Heart left ventricle (tissue), 16 donors: ENCODE data around the gene CCNJ. TPM values are rescaled to one million over a fixed set of nuclear protein-coding genes. Genes with fewer than 3 reads are reported as not detected.

Source experiments
- ATAC-seq, 4 donors: fragments of 200-7000 bp; cut with Tn5 transposase; one replicate each; pipeline ENCODE4 v1.9.1; 2020 to 2022; ENCODE audit warnings: moderate library complexity in 4 of 4, mild to moderate bottlenecking in 3 of 4, moderate number of reproducible peaks in 1 of 4
- DNase-seq, 5 donors: peaks; one replicate each; pipeline ENCODE4 v3.0.0-alpha.2; 2020
- H3K27ac ChIP-seq, 12 donors: fragments of 200-600 bp; sonication (generic) in 4 of 12; one replicate each; pipeline versions ENCODE4 v1.5.0 to v1.8.0; 2016 to 2022; ENCODE audit warnings: mild to moderate bottlenecking in 2 of 12
- H3K27me3 ChIP-seq, 9 donors: fragments of 200-600 bp; sonication (generic) in 2 of 9; one replicate each; pipeline versions ENCODE4 v1.5.1 to v1.8.0; 2016 to 2022; ENCODE audit warnings: mild to moderate bottlenecking in 3 of 9
- H3K36me3 ChIP-seq, 9 donors: fragments of 200-600 bp; sonication (generic) in 2 of 9; one replicate each; pipeline versions ENCODE4 v1.5.0 to v1.8.0; 2018 to 2022; ENCODE audit warnings: mild to moderate bottlenecking in 2 of 9
- H3K4me1 ChIP-seq, 12 donors: fragments of 200-600 bp; sonication (generic) in 4 of 12; one replicate each; pipeline versions ENCODE4 v1.5.0 to v1.8.0; 2016 to 2022; ENCODE audit warnings: mild to moderate bottlenecking in 3 of 12
- H3K4me3 ChIP-seq, 12 donors: fragments of 200-600 bp; sonication (generic) in 4 of 12; one replicate each; pipeline versions ENCODE4 v1.5.0 to v1.8.0; 2017 to 2022; ENCODE audit warnings: mild to moderate bottlenecking in 9 of 12, moderate library complexity in 4 of 12
- H3K9me3 ChIP-seq, 12 donors: fragments of 200-600 bp; sonication (generic) in 4 of 12; one replicate each; pipeline versions ENCODE4 v1.5.0 to v1.8.0; 2016 to 2022; ENCODE audit warnings: mild to moderate bottlenecking in 1 of 12
- CTCF ChIP-seq, 12 donors: fragments of 200-600 bp; sonication (generic) in 4 of 12; IDR thresholded peaks; one replicate each; pipeline versions ENCODE4 v1.5.0 to v1.8.0; 2018 to 2022; ENCODE audit warnings: antibody characterized with exemption in 12 of 12, mild to moderate bottlenecking in 5 of 12
- POLR2A ChIP-seq, 2 donors: fragments of 450-650 bp; IDR thresholded peaks; one replicate each; pipeline ENCODE4 v1.6.1; 2017; ENCODE audit warnings: antibody characterized with exemption in 2 of 2, mild to moderate bottlenecking in 2 of 2, moderate library complexity in 2 of 2
- WGBS, 4 donors: extraction: QIAGEN DNeasy Blood & Tissue Kit in 2 of 4; methylation state at CpG; one replicate each; pipeline versions ENCODE4 v1.1.5 to v1.1.7; 2013 to 2018; 5-methylcytosine and 5-hydroxymethylcytosine counted together
- intact Hi-C, 10 donors: fragments of 100-400 bp; cut with DNase I; formaldehyde crosslinking; loops; one replicate each; pipeline versions ENCODE4 v1.11.1 to v1.14.2; 2022
- polyA plus RNA-seq, 2 donors: library from polyadenylated mRNA; stranded (reverse); fragments of 200-250 nt; gene quantifications; one replicate each; pipeline ENCODE4 v1.2.3, GENCODE V29; 2013
- total RNA-seq, 9 donors: library from RNA; depleted of rRNA in 2 of 9; stranded (reverse); fragments of >200 nt in 2 of 9; fragmentation: NEBNext Ultra II Directional in 3 of 9; extraction: Animal tissue kit (Norgen Biotek cat#: 25700) in 3 of 9; gene quantifications; one replicate each; pipeline versions ENCODE4 v1.1.0 to v1.2.4, GENCODE V29; 2016 to 2023
- donor health status: ischemic (EF 13 %, LVEDD 7.1; RV severe dilation, severe dysfunction).
- donor health status: healthy with polysubstance abuse.
- donor health status: DM: no; HTN: yes; CAD: no.
- donor health status: DM: no; HTN: no; CAD: no.
- donor health status: ischemic (EF 25% LVEDD 6.9; RV normal size, moderate dysfunction).
- donor health status: ischemic (EF 25% LVEDD 5.7; RV mildly dilated, moderate dysfunction).
- donor health status: healthy.
- donor health status: DM: yes; HTN: yes; CAD: no.
- donor health status: ischemic (EF 35%, LVEDD 5.7; RV mildly dilated, moderate dysfunction).
- donor health status: nonischemic (EF 11% LVEDD 7.7; RV severe dilation, severe dysfunction).
- donor health status: DM: yes; HTN: yes; CAD: no.
- donor health status: PGD.
- donor health status: ischemic (EF 29% LVEDD 5.4; RV normal size, mild dysfunction).
- donor health status: nonischemic (EF 23%, LVEDD 6.1; RV moderate dilation, normal function).

Gene CCNJ
- total and polyA plus RNA-seq, 11 donors = 1.3 to 4.0 (median 2.7) TPM

GRCh38 chr10:96074776-96075175 lies 31.4 kb downstream of the CCNJ start:
- 83 to 94% (median 85%) methylated on average over 3 of the region's 3 CpGs for WGBS, 4 donors
- no peak for DNase-seq
- intact Hi-C loops = no loop called here
- H3K36me3 ChIP-seq = no peaks in the 10 kb centered on the region
- TF ChIP-seq CTCF (IDR thresholded peaks at IDR 0.05) (no peak), POLR2A (IDR thresholded peaks at IDR 0.05) (no peak)
- no peak overlapping the region for H3K4me3 ChIP-seq
- ATAC-seq = no peak
- no peak overlapping the region for H3K27ac ChIP-seq
- H3K27me3 ChIP-seq = no peaks in the 10 kb centered on the region
- H3K4me1 ChIP-seq = no peaks in the 10 kb centered on the region
- no peaks in the 10 kb centered on the region for H3K9me3 ChIP-seq

GRCh38 chr10:96075977-96076376 lies 32.6 kb downstream of the CCNJ start:
- ATAC-seq = no peak
- no peak for DNase-seq
- H3K4me3 ChIP-seq = no peak overlapping the region
- WGBS, 4 donors = 64 to 76% (median 69%) methylated on average over 2 of the region's 2 CpGs
- no peak for TF ChIP-seq POLR2A (IDR thresholded peaks at IDR 0.05)
- TF ChIP-seq CTCF (IDR thresholded peaks at IDR 0.05) = no peak
- no peak overlapping the region for H3K27ac ChIP-seq
- intact Hi-C loops = no loop called here
- no peaks in the 10 kb centered on the region for H3K4me1 ChIP-seq
- H3K36me3 ChIP-seq = peaks cover 0 to 3% (median 0%) of the 10 kb centered on the region in 9 donors
- H3K27me3 ChIP-seq = no peaks in the 10 kb centered on the region
- no peaks in the 10 kb centered on the region for H3K9me3 ChIP-seq

DNA sequence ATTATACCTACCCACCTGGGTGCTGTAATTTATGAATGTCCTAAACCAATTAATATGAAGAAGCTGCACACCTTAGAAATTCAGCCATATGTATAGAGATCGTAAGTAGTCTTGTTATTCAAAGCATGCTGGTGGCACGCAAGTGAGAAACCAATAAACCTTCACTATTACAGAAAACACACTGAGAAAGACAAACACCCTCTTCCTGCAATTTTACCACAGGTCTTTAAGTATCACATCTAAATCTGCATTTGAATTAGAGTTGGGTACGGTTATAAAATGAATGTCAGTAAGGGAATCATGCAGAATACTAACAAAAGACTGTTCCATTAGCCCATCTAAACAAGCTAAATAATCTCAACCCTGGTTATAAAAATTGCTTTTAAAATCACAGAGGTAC lies 33.8 kb downstream of the CCNJ start:
- no peaks in the 10 kb centered on the region for H3K27me3 ChIP-seq
- intact Hi-C loops = no loop called here
- no peak overlapping the region for H3K27ac ChIP-seq
- ATAC-seq (no peak), DNase-seq (no peak)
- no peaks in the 10 kb centered on the region for H3K4me1 ChIP-seq
- WGBS, 4 donors = 86 to 88% (median 87%) methylated on average over 3 of the region's 3 CpGs
- H3K4me3 ChIP-seq = no peak overlapping the region
- H3K9me3 ChIP-seq = no peaks in the 10 kb centered on the region
- no peak for TF ChIP-seq POLR2A (IDR thresholded peaks at IDR 0.05)
- no peak for TF ChIP-seq CTCF (IDR thresholded peaks at IDR 0.05)
- peaks cover 0 to 5% (median 0%) of the 10 kb centered on the region in 9 donors for H3K36me3 ChIP-seq

- H3K4me1 ChIP-seq = peaks cover 0 to 10% (median 0%) of the 10 kb centered on the region in 12 donors
- intact Hi-C loops = loop anchor here in 1 of 10 donors (1.0 kb wide), 1 partner anchor 34 kb away; no protein-coding TSS in a partner anchor
- 55 to 64% (median 61%) methylated on average over 2 of the region's 2 CpGs for WGBS, 4 donors
- no peak overlapping the region for H3K27ac ChIP-seq
- no peaks in the 10 kb centered on the region for H3K9me3 ChIP-seq
- H3K36me3 ChIP-seq = peaks cover 0 to 13% (median 0%) of the 10 kb centered on the region in 9 donors
- no peaks in the 10 kb centered on the region for H3K27me3 ChIP-seq
- DNase-seq (no peak), ATAC-seq (no peak)
- no peak overlapping the region for H3K4me3 ChIP-seq
- TF ChIP-seq POLR2A (IDR thresholded peaks at IDR 0.05) = no peak
- TF ChIP-seq CTCF (IDR thresholded peaks at IDR 0.05) = no peak
Observed at GRCh38 chr10:96082153-96082552, 38.8 kb downstream of the CCNJ start.
